Endometrial microvascular endothelial cells (primary cell): ENCODE data around the gene FYB1. TPM values are rescaled to one million over a fixed set of nuclear protein-coding genes. Genes with fewer than 3 reads are reported as not detected.
"Not testable (repeated sequence)": the region's sequence is repeated elsewhere in the genome, so short reads cannot be mapped to it uniquely, and the experiment has no call there.

Experiments used
- in situ Hi-C: cut with HindIII; loops from 2 replicates; pipeline ENCODE4 v1.10.0; 2017; ENCODE audit warnings: low sequenced_read_pairs, low pct_unique_long_range_greater_than_20kb; ENCODE audit errors: inconsistent ontology term
- total RNA-seq: library from RNA; depleted of rRNA; stranded (reverse); fragments of >200 nt; gene quantifications from one replicate; pipeline ENCODE4 v1.2.3, GENCODE V29; 2015; ENCODE audit errors: inconsistent ontology term

The FYB1 gene
- total RNA-seq, 1 donor from 2014 or later, result not detected

DNA sequence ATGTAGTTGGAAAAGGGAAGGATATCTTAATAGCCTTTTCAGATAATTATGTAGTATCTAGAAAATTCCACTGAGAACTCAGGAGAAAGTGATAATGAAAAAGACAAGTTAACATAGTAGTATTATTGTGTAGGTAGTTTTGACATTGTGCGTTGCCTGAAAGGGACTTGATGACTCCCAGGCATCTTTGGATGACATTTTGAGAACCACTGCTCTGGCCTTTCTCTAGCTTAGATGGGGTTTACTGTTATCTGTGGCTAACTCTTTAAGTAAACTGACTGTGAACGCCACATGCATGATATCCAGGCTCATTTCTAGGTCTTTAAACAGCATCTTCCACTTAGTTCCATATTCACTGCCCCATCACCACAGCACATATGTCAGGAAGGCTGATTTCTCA is 14.4 kb upstream of the FYB1 start:
- in situ Hi-C loops, result no loop called here

DNA sequence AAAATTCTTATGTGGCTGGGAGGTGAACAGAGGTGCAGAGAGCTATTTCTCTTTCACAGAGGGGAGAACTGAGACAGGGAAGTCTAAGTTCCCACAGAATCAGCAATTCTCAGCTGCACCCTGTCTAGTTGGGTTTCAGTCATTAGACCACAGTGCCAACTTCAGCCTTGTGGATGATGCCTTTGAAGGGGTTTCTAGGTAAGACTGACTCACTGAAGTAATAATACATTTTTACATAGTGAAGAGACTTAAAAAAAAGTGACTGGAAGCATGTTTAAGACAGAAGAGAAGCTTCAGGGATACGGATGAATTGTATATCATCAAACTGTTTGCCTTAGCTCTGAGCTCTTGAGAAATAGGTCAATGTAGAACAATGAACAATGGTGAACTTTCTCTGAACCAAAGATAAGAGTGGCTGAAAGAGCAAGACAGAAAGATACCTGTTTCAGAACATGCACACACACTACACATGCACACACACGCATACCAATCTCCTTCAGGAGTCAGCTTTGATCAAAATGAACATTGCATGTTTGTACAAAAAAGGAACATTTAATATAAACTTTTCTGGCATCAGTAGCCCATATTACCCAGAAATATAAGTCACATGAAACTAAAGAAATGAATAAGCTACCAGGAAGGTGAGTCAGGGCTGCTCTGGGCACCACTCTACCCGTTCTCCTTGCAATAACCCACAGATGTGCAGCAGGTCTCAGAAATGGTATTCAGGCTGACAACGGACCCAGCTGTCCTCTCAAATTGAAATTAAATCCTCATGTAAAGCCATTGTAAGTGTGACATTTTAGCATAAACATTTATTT is 12.6 kb upstream of the FYB1 start:
- in situ Hi-C loops, result no loop called here

DNA sequence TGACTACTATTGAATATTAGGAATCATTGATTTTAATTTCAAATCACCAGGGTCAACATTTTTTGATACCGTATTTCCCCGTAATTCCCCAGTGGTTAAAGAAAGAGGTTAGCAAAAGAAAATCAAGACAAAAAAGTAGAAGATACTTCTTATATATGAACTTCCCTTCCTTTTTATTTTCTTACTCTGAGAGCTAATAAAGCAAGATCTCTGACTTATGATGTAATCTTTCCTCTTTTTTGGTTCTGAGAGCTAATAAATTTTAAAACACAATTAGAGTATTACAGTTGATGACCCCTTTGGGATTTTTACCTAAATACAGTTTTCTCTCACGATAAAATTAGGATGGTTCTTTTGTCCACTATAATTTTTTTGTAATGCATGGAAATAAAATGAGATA is 9.2 kb upstream of the FYB1 start:
- in situ Hi-C loops, result no loop called here

DNA sequence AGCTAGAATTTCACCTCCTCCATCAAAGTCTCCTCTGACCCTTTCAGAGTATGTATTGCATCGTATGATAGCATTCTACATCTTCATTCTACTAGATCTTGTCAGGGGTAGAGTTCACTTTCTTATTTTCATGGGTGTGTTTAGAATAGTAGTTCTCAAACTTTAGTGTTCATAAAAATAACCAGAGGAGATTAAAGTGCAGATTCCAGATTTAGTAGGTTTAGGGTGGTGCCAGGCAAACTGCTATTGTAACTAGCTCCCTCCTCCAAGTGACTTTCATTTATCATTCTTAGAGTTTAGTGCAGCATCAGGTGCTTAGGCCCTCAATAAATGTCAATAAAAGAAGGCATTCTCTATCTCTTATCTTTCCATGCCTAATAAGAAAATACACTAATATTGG is 7.2 kb upstream of the FYB1 start:
- in situ Hi-C loops, result no loop called here

DNA sequence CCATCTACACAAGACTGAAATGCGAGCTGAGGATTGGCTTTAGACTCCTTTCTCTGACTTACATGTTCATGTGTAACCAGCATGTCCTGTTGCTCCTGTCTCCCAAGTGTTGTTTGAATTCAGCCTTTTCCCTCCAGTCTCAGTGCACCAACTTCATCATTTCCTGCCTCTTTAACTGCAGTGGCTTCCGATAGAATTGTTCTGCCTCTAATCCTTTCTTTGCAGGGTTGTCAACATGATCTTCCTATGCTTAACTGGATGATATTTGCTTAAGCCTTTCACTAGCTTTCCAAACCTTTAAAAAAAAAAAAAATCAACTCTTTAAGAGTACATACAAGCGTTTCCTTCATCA is 6.7 kb upstream of the FYB1 start:
- in situ Hi-C loops, result no loop called here

DNA sequence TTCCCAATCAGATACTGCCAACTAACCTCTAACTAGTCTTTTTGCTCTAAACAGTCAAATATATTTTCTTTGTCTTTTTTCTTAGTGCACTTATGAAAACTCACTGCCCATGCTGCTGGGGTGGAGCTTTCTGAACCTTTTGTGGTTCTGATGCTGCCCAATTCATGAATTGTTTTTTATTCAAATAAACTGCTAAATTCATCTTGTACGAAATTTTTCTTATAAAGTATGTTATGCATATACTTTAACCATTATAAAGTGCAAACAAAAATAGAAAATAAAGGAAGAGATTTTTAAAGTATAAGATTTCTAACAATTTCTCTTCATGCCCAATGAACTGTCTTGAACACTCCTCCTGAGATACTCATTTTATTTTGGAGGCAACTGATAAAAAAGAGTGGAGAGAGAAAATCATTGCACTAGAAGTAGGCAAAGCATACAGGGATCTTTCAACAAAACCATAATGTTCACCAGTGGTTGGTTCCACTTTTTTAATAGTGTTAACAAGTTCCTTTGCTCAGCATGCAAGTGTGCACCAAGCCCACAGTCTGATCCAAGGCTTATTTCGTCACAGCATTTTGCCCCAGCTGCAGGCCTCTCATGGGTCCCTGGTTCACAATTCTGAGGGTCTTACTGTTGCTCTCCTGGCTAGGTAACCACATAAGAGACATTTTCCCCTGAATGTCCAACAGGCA is 6.2 kb upstream of the FYB1 start:
- in situ Hi-C loops, result no loop called here

DNA sequence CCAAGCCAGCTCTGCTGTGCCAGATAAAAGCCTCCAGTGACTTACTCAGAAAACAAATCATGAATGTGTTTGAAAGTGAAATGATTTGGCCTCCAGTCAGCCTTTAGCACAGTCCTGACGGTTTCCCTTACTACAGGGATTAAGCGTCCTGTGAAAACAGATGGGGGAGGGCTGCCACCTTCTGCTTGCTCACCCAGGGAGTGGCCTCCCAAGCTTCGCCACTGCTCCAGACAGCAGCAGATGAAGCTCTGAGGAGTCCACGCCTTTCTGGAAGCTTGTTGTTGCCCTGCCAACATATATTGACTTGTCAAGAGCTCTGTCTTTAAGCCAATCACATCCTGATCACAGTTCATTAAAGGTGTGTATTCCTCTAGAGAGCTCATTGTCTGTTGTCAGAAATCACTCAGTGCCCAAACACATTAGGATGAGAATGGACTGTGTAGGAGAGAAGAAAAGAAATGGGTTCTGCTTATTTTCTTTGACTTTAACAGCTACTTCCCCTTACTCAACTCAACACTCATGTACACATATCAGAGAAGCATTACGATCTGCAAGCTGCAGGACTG is 4.9 kb upstream of the FYB1 start:
- in situ Hi-C loops, result no loop called here

DNA sequence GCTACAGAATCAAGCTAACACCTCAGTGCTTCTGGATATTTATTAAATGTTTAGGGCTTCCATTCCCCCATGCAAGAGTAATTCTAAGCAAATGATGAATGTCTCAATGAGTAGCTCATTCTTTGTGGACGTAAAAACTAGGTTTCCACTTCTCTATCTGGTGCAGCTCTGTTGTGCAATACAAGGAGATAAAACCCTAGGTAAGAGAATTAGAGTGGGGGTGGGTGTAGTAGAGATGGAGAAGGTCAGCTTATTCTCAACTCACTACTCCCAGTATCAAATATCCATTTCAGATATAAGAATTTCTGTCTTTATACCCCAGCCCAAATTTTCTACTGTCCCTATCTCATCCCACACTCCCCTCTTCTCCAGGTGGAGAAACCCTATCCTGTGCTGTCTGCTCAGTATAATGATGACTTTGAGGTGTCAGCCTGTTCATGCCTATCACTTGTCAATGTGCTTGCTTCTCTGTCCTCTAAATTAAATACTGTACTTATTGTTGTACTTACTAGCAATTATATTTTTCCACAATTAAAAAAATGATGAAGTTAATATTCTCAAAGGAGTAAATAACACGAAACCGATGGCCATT is 4.3 kb upstream of the FYB1 start:
- in situ Hi-C loops, result no loop called here

DNA sequence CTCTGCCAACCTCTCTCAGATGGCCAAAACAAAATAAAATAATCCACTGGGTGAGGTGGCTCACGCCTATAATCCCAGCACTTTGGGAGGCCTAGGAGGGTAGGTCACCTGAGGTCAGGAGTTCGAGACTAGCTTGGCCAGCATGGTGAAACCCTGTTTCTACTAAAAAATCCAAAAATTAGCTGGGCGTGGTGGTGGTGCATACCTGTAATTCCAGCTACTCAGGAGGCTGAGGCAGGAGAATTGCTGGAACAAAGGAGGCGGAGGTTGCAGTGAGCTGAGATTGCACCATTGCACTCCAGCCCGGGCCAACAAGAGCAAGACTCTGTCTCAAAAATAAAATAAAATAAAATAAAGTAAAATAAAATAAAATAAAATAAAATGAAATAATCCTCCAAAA is 2.3 kb upstream of the FYB1 start:
- in situ Hi-C loops, result not testable (repeated sequence)

DNA sequence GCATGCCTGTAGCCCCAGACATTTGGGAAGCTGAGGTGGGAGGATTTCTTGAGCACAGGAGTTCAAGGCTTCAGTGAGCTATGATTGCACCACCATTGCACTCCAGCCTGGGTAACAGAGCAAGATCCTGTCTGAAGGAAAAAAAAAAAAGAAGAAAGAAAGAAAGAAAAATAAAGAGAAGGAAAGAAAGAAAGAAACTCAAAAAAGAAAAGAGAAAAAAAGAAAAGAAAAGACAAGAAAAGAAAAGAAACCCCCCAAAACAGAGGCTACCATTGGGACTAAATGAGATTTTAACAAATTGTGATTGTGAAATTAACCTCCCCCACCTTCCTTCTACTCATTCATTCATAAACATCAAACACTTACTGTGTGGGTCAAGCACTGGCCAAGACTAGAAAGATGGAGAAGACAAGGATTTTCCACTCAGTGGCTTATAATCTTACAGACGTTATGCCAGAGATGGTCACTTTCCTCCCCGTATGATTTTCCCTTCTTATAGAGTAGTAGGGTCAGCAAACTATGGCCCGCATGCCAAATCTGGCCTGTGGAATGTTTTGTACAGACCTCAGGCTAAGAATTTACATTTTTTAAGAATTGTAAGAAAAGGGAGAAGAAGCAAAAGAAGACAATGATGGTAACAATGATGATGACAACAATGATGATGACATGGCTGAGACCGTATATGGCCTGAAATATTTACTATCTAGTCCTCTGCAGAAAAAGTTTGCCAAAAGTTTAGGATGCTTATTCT is 1.1 kb upstream of the FYB1 start:
- in situ Hi-C loops, result no loop called here

DNA sequence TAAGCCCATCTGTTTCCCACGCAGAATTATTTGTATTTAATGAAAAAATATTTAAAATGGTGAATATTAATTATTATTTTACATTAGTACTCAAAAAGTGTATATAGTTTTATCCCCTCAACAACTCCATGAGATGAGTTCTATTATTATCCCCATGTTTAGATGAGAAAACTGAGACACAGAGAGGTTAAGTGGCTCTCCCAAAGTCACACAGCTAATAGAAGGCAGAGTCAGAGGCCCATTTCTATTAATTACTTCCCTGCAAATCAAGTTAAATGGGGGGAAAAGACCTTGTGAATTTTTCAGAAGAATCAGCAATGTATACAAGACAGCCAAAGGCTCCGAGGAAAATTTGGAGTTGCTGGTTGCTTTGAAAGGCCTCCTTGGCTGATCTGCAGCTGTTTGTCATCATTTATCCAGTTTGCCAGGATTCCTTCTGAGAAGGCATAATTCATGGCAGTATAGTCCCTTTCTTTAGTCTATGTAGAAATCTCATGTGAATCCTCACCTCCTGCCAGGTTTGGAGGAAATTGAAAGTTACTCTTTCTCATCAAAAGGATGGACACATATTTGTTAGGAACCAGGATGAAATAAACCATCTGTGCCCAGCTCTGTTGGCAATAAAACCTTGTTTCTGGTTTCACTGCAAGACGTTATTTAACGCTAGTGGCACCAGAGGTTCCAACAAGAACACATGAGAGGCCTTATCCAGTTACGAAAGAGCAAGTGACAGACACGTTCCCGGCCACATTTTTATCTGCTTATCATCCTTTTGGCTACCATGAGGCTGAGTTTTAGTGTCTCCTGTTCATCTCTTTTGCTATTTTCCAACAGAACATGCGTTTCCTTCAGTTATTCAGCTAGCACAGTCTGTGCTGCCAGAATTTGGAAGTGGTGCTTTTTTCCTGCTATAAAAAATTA is 621 bp downstream of the FYB1 start:
- in situ Hi-C loops, result no loop called here

DNA sequence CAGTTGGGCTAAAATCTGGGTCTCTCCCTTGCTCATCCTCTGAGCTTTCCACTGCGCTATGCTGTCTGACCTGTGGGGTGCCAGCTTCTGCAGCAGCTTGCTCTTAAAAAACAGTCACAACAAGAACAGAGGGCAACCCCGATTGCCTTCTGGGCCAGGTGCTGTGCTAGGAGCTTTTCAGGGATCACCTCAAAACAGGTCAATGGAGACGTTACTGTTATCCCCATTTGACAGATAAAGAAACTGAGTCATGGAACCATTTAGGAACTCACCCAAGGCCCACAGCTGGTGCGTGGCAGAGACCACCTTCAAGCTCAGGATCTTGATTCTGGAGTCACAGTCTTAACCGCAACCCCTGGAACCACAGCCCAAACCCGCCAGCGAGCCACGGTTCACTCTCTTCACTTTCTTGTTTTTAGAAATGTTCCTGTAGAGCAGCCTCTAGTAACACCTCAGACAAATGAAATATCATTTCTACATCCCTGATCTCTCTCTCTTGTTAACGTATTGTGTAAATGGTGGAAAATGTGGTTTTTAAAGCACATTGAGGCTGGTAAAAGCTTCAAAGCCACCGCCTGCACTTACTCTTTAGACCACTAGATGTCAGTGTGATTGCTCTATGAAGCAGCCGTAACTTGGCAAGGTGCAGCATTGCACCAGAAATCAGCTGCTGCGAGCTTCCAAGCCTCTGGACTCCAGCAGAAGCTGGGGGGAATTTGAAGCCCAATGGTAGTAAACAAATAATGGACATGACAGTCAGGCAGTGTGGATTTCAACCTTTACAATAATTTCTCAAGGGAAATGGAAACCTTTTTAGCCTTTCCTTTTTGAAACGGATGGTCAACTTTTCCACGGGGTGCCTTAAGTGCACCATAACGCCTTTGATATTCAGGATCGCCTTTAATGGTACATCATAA is 1.7 kb downstream of the FYB1 start:
- in situ Hi-C loops, result no loop called here

DNA sequence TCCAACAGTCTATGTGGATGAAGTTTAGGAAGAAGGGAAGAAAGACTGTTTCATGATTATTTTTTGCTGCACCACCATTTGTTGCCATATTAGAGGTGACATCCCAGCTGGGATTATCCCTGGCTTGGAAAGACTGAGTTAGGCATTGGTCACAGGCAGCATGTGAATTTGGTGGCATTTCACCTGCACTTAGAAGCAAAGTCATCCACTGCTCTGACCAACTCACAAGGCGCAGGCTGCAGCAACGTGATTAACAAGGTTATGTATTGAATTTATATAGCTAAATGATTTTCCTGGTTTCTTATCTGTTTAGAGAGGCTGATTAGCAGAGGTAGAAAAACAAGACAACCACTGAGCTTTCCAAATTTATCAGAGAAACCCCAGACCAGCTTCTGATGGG is 2.7 kb downstream of the FYB1 start:
- in situ Hi-C loops, result no loop called here

DNA sequence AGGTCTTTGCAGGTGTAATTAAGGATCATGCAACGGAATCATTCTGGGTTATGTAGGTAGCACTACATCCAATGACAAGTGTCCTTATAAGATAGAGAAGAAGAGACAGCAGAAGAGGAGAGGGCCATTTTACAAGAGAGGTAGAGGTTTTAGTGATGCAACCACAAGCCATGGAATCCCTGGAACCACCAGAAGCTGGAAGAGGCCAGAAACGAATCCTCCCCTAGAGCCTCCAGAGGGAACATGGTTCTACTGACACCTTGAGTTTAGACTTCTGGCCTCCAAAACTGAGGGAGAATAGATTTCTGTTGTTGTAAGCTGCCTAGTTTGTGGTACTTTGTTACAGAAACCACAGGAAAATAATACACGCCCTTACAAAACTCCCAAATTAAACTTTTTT is 3.5 kb downstream of the FYB1 start:
- in situ Hi-C loops, result no loop called here

DNA sequence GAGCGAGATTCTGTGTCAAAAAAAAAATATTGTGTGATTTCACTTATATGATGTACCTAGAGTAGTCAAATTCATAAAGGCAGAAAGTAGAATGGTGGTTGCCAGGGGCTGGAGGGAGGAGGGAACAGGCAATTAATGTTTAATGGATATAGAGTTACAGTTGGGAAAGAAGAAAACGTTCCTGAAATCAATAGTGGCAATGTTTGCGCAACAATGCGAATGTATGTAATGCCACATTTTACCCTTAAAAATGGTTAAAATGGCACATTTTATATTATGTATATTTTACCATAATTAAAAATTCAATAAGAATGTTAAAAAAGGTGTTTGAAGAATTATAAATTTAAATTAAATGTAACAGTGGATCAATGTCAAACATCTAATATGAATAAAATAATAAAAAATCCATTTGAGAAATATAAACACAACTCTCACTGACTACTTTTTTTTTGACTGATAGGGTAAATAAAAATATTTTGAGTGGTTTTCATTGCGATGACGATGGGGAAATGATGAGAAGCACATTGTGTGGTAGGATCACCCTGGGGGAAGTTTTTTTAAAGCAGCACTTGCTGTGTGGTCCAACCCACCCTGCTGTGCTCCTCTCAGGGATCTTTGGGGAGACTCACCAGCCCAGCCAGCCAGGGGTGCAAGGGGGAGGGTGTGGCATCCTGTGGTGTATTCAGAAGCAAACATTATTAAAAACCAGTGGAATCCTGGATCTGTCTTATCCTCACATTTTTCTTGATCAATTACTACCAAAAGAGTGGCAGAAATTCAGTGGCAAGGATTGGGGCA is 4.3 kb downstream of the FYB1 start:
- in situ Hi-C loops, result no loop called here

DNA sequence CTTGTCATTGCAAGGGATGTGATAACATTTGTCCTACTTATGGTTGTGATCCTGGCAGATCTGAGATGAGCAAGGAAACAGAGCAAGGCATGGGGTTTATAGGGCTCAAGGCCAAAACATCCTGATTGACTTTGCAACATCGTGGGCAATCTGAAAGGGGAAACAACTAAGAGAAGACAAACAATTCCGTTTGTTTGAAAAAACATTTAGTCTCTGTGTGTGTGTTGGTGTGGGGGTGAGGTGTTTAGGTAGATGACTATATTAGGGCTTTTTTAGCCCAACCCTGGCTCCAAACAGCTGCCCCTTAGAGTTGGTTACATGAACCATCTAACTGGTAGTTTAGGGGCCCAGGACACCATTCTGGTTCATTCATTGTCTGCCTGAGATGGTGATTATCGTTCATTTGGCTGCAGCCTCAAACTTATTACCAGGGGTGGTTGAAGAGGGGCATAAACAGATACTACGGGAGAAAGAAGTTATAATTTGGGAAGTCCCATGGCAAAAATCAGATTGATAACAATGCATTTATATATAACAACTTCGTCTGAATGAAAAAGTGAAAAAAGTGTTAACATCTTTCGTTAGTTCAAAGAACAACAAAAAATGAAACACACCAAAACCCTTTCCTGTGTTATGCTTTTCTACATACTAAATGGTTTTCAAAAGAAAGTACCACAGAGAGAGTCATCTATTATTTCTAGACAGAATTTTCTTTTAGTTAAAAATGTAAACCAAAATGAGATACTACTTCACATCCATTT is 5.7 kb downstream of the FYB1 start:
- in situ Hi-C loops, result no loop called here
